Mucosa of rectum (tissue), 2 donors: ENCODE results near the gene LCE6A.

ENCODE experiments used
- H3K27ac ChIP-seq, 2 donors: one replicate each; pipeline ENCODE4 v1.7.0; 2013; ENCODE audit warnings: inconsistent platforms in 2 of 2, low read depth in 2 of 2, low read length in 2 of 2
- H3K27me3 ChIP-seq, 2 donors: one replicate each; pipeline ENCODE4 v1.7.0; 2013; ENCODE audit warnings: low read length in 2 of 2; ENCODE audit not compliant: control insufficient read depth in 2 of 2, insufficient read depth in 2 of 2
- H3K36me3 ChIP-seq, 2 donors: one replicate each; pipeline ENCODE4 v1.7.0; 2013; ENCODE audit warnings: low read length in 2 of 2; ENCODE audit not compliant: control insufficient read depth in 2 of 2, insufficient read depth in 2 of 2
- H3K4me1 ChIP-seq, 2 donors: one replicate each; pipeline ENCODE4 v1.7.0; 2013; ENCODE audit warnings: low read length in 2 of 2, mild to moderate bottlenecking in 1 of 2; ENCODE audit not compliant: control insufficient read depth in 2 of 2, insufficient read depth in 2 of 2
- H3K4me3 ChIP-seq, 2 donors: one replicate each; pipeline ENCODE4 v1.7.0; 2013; ENCODE audit warnings: low read length in 2 of 2
- H3K9ac ChIP-seq, 2 donors: one replicate each; pipeline ENCODE4 v1.7.0; 2013; ENCODE audit warnings: low read length in 2 of 2, low read depth in 1 of 2, mild to moderate bottlenecking in 1 of 2
- H3K9me3 ChIP-seq, 2 donors: one replicate each; pipeline ENCODE4 v1.7.0; 2013; ENCODE audit warnings: low read length in 2 of 2; ENCODE audit not compliant: control insufficient read depth in 2 of 2
- donor health status: healthy.
- donor health status: Normal muscosa, but diverticular disease.

LCE6A gene

DNA sequence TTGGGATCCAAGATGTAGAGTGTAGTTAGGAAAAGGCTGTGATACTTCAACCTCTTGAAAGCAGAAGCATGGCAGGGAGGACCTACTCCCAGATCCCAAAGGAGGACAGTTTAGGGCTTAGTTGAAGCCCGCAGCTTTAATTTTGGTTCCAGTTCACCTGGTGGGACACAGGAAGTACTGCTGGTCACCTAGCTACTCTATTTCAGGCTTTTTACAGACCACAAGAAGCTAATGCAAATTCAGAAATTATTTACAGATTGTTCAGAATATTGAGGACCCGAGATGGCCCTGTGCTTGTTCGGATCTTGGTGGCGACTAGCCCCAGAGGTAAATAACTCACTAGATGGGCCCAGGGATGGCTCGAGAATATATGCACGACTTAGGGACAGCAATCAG is 29.1 kb downstream of the LCE6A start:
- Histone ChIP-seq H3K36me3 (no peaks in the 10 kb centered on the region), H3K4me3 (no peak overlapping the region)

DNA sequence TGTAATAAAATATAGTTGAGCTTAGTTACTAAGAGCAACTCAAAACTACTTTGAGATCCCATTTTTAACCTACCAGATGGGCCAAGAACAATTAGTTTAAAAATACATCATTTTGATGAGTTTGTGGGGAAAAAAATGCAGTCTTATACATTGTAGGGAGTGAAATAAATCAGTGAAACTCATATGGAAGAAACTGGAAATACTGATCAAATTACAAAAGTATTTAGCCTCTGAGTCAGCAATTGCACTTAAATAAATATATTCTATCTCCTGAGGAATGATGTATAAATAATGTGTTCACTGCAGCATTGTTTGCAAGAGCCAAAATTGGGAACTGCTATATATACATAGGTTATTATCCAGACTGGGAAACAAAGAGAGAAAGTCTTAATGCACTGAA is 30.8 kb downstream of the LCE6A start:
- H3K36me3 ChIP-seq: no peaks in the 10 kb centered on the region
- no peak overlapping the region for H3K9ac ChIP-seq
- H3K4me3 ChIP-seq: no peak overlapping the region

More for the DNA sequence above, 29.1 kb downstream of the LCE6A start:
- Histone ChIP-seq H3K9me3 (no peaks in the 10 kb centered on the region), H3K9ac (no peak overlapping the region), H3K27ac (no peak overlapping the region), H3K4me1 (no peaks in the 10 kb centered on the region), H3K27me3 (no peaks in the 10 kb centered on the region)

DNA sequence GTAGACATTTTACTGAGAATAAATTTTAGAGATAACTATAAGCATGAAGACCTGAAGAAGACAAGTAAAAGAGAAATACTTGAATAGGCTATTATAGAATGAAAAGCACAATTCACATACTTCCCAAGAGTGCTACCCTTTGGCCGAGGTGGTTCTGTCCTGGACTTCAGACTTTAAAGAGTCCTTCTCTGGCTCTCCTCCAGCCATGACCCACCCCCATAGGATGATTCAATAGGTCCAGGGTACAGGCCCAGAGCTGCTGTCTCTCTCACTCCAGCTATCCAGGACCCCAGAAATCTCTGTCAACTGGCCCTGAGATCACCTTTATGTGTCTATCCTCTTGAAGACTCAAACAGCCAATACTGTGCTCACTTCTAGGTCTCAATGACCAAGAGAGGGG is 34.2 kb downstream of the LCE6A start:
- no peak overlapping the region for H3K9ac ChIP-seq
- H3K4me3 ChIP-seq: no peak overlapping the region
- H3K36me3 ChIP-seq: no peaks in the 10 kb centered on the region
- no peak overlapping the region for H3K27ac ChIP-seq
- no peaks in the 10 kb centered on the region for H3K4me1 ChIP-seq
- no peaks in the 10 kb centered on the region for H3K27me3 ChIP-seq
- no peaks in the 10 kb centered on the region for H3K9me3 ChIP-seq

More for the DNA sequence above, 30.8 kb downstream of the LCE6A start:
- Histone ChIP-seq H3K27ac (no peak overlapping the region), H3K4me1 (no peaks in the 10 kb centered on the region), H3K27me3 (no peaks in the 10 kb centered on the region), H3K9me3 (no peaks in the 10 kb centered on the region)

DNA sequence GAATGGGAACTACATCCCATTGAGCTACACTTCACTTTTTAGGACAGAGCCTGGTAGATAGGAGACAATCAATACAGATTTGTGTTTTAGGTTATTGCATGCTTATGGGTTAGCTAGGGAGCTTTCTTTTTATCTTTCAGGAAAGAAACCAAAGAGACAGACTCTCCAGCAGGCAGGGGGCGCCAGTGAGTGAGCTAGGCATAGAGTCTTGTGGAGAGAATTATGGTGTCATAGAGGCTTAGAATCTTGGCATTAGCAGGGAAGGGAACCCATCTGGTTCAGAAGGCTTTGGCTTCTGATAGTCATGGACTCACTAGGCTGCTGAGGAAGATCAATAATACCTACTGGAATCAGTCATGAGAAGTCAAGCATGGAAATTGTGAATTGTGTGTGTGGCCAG is 35.4 kb downstream of the LCE6A start, which contains the start of gene SMCP:
Gene SMCP, plus strand, starts transcription at position 281 of the 400 bp plus-strand sequence. CDS start 6,101 bp downstream, outside the sequence.
- H3K27ac ChIP-seq: no peak within 1 kb of the TSS
- H3K27me3 ChIP-seq: no peaks in the 10 kb centered on the region
- H3K4me1 ChIP-seq: no peaks in the 10 kb centered on the region
- no peak within 1 kb of the TSS for H3K9ac ChIP-seq
- no peaks in the 10 kb centered on the region for H3K36me3 ChIP-seq
- no peaks in the 10 kb centered on the region for H3K9me3 ChIP-seq
- H3K4me3 ChIP-seq: no peak within 1 kb of the TSS

DNA sequence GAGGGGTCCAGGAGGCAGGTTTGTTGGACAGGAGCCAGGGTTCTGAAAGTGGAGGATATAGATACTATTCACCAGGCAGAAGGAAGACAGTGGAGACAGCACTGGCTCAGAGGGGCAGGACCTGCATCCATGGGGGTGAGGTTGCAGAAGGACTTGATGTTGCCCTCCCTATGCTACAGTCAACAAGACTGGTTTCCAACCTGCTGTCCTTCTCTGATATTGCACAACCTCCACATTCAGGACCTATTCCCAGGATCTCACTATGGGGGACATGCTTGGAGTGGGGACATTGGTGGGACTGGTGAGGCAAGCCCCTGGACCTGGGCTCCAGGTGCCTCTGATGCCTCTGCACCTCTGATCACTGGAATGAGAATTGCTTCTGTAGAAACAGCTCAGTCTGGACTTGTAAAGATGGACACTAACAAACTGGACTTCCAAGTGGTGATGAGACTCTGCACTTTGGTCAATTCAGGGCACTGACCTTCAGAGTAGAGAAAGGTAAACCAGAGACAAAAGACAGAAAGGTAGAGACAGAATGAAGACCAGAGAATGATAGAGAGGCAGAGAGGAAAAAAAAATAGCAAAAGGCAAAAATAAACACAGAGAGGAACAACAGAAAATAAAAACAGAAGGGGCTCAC is 37.0 kb downstream of the LCE6A start:
- Histone ChIP-seq H3K4me3 (no peak overlapping the region), H3K27ac (no peak overlapping the region), H3K9me3 (no peaks in the 10 kb centered on the region), H3K9ac (no peak overlapping the region), H3K27me3 (no peaks in the 10 kb centered on the region), H3K36me3 (no peaks in the 10 kb centered on the region), H3K4me1 (no peaks in the 10 kb centered on the region)

DNA sequence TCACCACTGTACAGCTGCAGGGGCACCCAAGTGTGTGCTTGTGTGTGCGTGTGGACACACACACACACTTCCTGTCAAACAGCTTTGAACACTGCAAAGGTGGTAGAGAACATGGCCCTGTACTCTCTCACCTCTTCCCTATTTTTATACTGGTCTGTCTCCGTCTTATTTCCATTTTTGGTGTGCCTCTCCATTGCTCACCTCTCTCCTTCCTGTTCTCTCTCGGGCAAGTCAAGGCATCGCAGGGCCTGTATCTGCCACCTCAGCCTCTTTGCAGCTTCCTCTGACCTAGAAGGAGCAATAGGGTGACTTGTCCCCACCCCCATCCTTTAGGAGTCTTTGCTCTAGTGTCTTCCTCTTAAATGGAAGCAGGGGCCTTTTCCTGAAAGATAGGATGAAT is 37.7 kb downstream of the LCE6A start:
- Histone ChIP-seq H3K27me3 (no peaks in the 10 kb centered on the region), H3K9me3 (no peaks in the 10 kb centered on the region), H3K36me3 (no peaks in the 10 kb centered on the region), H3K4me3 (no peak overlapping the region), H3K9ac (no peak overlapping the region), H3K4me1 (no peaks in the 10 kb centered on the region), H3K27ac (no peak overlapping the region)

DNA sequence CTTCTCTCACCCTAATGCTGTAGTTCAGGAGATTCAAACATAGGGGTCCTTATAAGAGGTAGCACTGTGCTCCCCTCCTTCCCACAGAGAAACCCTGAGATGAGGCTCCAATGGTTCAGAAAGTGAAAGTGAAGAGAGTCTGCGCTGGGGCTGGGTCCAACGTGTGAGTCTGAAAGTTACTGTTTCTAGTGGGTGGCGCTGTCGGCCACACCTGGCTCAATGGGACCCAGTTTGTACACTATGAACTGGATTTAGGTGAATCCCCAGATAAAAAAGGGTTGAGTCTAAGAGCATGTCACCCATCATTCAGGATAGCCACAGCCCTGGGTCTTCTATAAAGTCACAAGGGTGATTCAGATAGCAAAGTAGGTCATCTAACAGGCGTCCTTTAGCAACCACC is 38.3 kb downstream of the LCE6A start:
- Histone ChIP-seq H3K4me1 (no peaks in the 10 kb centered on the region), H3K4me3 (no peak overlapping the region), H3K27ac (no peak overlapping the region), H3K9me3 (no peaks in the 10 kb centered on the region), H3K36me3 (no peaks in the 10 kb centered on the region), H3K9ac (no peak overlapping the region), H3K27me3 (no peaks in the 10 kb centered on the region)

DNA sequence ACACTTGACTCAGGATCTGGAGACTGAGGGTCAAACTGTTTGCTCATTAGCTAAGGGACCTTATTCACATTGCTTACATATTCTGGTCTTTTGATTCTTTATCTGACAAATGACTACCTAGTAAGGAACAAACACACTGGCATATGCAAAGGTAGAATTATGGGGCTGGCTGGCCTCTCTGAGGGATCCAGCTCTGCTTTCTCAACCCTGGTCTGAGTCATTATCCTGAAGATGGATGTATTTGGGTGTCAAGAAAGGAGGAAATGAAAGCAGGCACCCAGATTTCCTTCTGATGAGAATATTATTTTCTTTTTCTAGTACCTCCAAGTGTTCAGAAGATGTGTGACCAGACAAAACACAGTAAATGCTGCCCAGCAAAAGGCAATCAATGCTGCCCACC is 41.4 kb downstream of the LCE6A start:
- H3K4me3 ChIP-seq: no peak overlapping the region
- H3K4me1 ChIP-seq: no peaks in the 10 kb centered on the region

DNA sequence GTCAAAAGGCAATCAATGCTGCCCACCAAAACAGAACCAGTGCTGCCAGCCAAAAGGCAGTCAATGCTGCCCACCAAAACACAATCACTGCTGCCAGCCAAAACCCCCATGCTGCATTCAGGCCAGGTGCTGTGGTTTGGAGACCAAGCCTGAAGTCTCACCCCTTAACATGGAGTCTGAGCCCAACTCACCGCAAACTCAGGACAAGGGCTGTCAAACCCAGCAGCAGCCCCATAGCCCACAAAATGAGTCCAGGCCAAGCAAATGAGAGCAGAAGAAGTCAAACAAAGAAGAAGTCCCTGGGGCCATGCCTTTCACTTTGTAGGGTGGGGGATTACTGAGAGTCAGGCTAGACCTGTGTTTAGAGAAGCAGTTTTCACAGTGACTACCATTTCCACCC is 41.9 kb downstream of the LCE6A start:
- Histone ChIP-seq H3K4me3 (no peak overlapping the region), H3K9me3 (no peaks in the 10 kb centered on the region), H3K27ac (no peak overlapping the region), H3K9ac (no peak overlapping the region), H3K36me3 (no peaks in the 10 kb centered on the region), H3K27me3 (no peaks in the 10 kb centered on the region), H3K4me1 (no peaks in the 10 kb centered on the region)

More for the DNA sequence above, 41.4 kb downstream of the LCE6A start:
- Histone ChIP-seq H3K36me3 (no peaks in the 10 kb centered on the region), H3K9me3 (no peaks in the 10 kb centered on the region), H3K27ac (no peak overlapping the region), H3K9ac (no peak overlapping the region), H3K27me3 (no peaks in the 10 kb centered on the region)

DNA sequence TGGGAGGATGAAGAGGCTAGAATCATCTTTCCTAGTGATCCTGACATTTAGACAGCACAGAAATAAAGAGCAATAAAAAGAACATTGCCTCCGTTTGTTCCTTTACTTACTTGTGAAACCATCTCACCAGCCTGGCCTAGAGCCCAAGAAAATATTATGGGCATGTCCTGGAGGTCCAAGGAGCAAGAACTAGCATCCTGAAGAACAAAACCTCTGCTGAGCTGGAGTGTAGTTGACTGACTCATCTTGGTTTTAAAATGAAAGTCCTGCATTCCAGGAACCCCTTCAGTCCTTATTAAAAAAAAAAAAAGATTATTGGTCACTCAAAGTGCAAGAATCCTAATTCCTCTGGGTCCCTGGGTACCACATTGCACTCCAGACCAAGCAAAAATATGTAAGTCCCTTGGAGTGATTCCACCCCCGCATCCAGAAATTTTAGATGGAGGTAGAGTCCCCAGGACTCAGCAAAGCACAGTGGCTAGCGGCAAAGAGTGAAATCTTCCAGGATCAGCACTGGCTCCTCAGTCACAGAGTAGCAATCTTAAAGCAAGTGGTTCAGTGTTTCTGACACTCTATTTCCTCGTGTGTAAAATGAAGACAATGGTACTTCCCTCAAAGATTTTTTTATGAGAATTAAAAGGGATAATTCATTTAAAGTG is 42.4 kb downstream of the LCE6A start:
- Histone ChIP-seq H3K9ac (no peak overlapping the region), H3K27me3 (no peaks in the 10 kb centered on the region), H3K27ac (no peak overlapping the region), H3K4me3 (no peak overlapping the region), H3K9me3 (no peaks in the 10 kb centered on the region), H3K4me1 (no peaks in the 10 kb centered on the region), H3K36me3 (no peaks in the 10 kb centered on the region)
